Osteocyte (in vitro differentiated cells): ENCODE data around the gene PTPRD. TPM values are rescaled to one million over a fixed set of nuclear protein-coding genes. Genes with fewer than 3 reads are reported as not detected.

ENCODE experiments used
- DNase-seq: peaks from one replicate; pipeline ENCODE4 v3.0.0; 2021; ENCODE audit warnings: mixed read lengths; ENCODE audit not compliant: unreplicated experiment; ENCODE audit errors: extremely low spot score
- H3K27ac Mint-ChIP-seq: one replicate; pipeline ENCODE4 v1.8.0; 2021; ENCODE audit warnings: mild to moderate bottlenecking, mixed read lengths; ENCODE audit not compliant: unreplicated experiment
- H3K27me3 Mint-ChIP-seq: one replicate; pipeline ENCODE4 v1.8.0; 2021; ENCODE audit warnings: mixed read lengths; ENCODE audit not compliant: unreplicated experiment
- H3K36me3 Mint-ChIP-seq: one replicate; pipeline ENCODE4 v1.8.0; 2021; ENCODE audit warnings: mixed read lengths; ENCODE audit not compliant: unreplicated experiment
- H3K4me1 Mint-ChIP-seq: one replicate; pipeline ENCODE4 v1.8.0; 2021; ENCODE audit warnings: mixed read lengths; ENCODE audit not compliant: unreplicated experiment
- H3K4me3 Mint-ChIP-seq: one replicate; pipeline ENCODE4 v1.8.0; 2021; ENCODE audit warnings: mild to moderate bottlenecking, moderate library complexity, mixed read lengths; ENCODE audit not compliant: unreplicated experiment
- H3K9me3 Mint-ChIP-seq: one replicate; pipeline ENCODE4 v1.8.0; 2021; ENCODE audit warnings: mixed read lengths; ENCODE audit not compliant: unreplicated experiment
- total RNA-seq: library from RNA; stranded (reverse); gene quantifications from 2 replicates; pipeline ENCODE4 v1.2.1, GENCODE V29; 2021
- TF ChIP-seq, protein P1 (sequence below): fragments of 200-600 bp; sonication (generic); IDR thresholded peaks from 2 replicates; pipeline ENCODE4 v1.5.0; 2021; ENCODE audit warnings: antibody characterized with exemption, mild to moderate bottlenecking, moderate library complexity

The PTPRD gene
- total RNA-seq, 1 donor from 2014 or later: 5.4 TPM

DNA sequence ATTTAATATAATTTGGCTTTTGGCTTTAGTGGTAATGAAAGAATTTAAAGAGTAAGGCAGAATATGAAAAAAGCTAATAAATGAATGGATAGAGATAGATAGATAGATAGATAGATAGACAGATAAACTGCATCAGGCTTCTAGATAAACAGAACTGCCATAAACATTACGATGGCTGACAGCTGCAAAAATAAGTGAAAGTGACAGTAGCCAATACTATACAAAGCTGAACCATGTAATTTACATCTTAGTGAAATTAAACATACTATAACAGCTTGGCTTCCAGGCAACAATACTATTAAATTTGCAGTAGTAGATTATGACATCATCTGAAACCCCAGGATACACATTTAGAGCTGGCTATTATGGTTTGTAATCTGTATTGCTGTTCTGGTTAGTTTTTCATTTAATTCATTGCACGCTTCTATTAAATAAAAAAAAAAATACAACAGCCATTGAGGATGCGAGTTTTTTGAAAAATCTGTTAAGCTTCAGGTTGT is 1354.8 kb downstream of the PTPRD start:
- no peaks in the 10 kb centered on the region for H3K9me3 Mint-ChIP-seq
- no peaks in the 10 kb centered on the region for H3K36me3 Mint-ChIP-seq
- no peaks in the 10 kb centered on the region for H3K4me1 Mint-ChIP-seq
- H3K4me3 Mint-ChIP-seq: no peak overlapping the region
- no peaks in the 10 kb centered on the region for H3K27me3 Mint-ChIP-seq
- TF ChIP-seq, protein P1, sequence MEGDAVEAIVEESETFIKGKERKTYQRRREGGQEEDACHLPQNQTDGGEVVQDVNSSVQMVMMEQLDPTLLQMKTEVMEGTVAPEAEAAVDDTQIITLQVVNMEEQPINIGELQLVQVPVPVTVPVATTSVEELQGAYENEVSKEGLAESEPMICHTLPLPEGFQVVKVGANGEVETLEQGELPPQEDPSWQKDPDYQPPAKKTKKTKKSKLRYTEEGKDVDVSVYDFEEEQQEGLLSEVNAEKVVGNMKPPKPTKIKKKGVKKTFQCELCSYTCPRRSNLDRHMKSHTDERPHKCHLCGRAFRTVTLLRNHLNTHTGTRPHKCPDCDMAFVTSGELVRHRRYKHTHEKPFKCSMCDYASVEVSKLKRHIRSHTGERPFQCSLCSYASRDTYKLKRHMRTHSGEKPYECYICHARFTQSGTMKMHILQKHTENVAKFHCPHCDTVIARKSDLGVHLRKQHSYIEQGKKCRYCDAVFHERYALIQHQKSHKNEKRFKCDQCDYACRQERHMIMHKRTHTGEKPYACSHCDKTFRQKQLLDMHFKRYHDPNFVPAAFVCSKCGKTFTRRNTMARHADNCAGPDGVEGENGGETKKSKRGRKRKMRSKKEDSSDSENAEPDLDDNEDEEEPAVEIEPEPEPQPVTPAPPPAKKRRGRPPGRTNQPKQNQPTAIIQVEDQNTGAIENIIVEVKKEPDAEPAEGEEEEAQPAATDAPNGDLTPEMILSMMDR: no peak
- no peak for DNase-seq
- H3K27ac Mint-ChIP-seq: no peak overlapping the region

DNA sequence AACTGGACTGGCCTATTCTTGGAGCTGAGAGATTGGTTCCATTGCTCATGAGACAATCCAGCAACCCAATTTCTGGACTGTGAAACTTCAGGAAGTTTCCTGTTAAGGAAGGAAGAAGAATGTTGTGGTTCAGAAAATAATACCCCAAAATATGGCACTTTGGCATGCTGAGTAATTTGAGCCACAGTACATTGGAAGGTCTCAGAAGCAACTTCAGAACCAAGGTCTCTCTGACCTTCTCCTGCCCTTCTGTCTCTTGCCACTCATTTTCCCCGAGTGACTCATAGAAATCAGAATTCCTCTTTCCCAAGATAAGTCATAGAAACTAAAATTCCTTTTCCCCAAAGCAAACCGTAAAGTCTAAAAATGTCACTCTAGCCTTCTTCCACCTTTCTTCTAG is 1366.1 kb downstream of the PTPRD start:
- TF ChIP-seq, protein P1: no peak
- Mint-ChIP-seq H3K27ac (no peak overlapping the region), H3K27me3 (no peaks in the 10 kb centered on the region), H3K4me1 (no peaks in the 10 kb centered on the region), H3K4me3 (no peak overlapping the region), H3K9me3 (peaks cover 17% of the 10 kb centered on the region), H3K36me3 (no peaks in the 10 kb centered on the region)
- no peak for DNase-seq

DNA sequence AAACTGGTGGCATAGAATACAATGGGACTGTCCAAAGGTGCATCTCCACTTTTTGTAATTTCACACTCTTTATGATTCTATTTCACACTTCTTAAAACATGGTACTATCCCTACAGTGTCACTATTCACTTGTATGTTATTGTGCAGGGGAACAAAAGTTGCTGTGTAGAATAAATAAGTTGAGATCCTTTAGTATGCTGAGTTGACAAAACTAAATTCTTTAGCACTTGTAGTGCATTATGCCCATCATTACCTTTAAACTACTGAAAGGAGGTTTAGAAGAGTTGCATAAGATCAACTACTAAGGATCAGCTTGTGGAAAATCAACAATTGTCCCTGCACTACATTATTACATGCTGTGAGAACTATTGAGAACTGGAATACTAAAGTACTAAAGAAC is 1380.9 kb downstream of the PTPRD start:
- no peak overlapping the region for H3K27ac Mint-ChIP-seq
- no peak for DNase-seq
- H3K4me1 Mint-ChIP-seq: no peaks in the 10 kb centered on the region
- no peak overlapping the region for H3K4me3 Mint-ChIP-seq
- peaks cover 7% of the 10 kb centered on the region for H3K9me3 Mint-ChIP-seq
- no peaks in the 10 kb centered on the region for H3K36me3 Mint-ChIP-seq
- no peaks in the 10 kb centered on the region for H3K27me3 Mint-ChIP-seq
- TF ChIP-seq, protein P1: no peak

DNA sequence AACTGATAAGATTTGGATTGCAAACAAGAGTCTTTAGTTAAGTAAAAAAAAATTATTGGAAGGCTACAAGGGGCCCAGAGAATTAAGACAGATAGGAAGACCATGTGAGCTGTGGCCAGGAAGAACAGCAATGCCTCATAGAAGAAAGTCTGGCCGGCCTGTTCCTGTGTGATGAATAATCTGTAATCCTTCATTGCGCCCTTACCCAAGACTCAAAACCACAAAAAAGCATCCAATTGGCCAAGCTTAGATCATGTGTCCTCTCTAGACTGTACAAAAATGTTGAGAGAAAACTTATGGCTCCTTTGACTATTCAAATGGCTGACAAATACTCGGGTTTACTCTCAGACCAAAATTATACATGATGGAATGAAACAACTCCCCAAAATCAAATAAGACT is 1383.5 kb downstream of the PTPRD start:
- Mint-ChIP-seq H3K4me1 (no peaks in the 10 kb centered on the region), H3K9me3 (peaks cover 2% of the 10 kb centered on the region), H3K4me3 (no peak overlapping the region), H3K27ac (no peak overlapping the region), H3K27me3 (no peaks in the 10 kb centered on the region), H3K36me3 (no peaks in the 10 kb centered on the region)
- DNase-seq: no peak
- TF ChIP-seq, protein P1: no peak

DNA sequence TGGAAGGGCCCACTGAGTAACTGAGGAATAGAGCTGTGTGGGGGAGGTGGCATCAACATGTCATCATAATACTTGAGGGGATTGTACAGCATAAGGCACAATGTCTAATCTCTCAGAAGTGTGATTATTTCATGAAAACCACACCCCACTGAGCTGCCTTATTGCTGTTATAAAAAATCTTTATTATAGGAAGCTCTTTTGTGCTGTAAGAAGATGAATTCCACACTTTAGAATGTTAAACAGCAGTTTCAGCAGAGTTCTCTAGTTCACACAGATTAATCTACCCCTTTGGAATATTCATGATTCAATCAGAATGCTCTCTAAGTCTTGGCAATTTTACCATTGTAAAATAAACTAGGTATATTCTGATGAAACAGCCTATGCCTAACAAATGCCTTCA is 1389.6 kb downstream of the PTPRD start:
- H3K9me3 Mint-ChIP-seq: no peaks in the 10 kb centered on the region
- no peak overlapping the region for H3K4me3 Mint-ChIP-seq
- no peak for DNase-seq
- TF ChIP-seq, protein P1: no peak
- no peak overlapping the region for H3K27ac Mint-ChIP-seq
- no peaks in the 10 kb centered on the region for H3K27me3 Mint-ChIP-seq
- H3K36me3 Mint-ChIP-seq: no peaks in the 10 kb centered on the region
- H3K4me1 Mint-ChIP-seq: no peaks in the 10 kb centered on the region
